HG03460 (cell line): ENCODE measurements around the gene ANAPC2.
"Not testable (repeated sequence)": the region's sequence is repeated elsewhere in the genome, so short reads cannot be mapped to it uniquely, and the experiment has no call there.

Experiments
- ATAC-seq: cut with Tn5 transposase; IDR thresholded peaks from one replicate; pipeline ENCODE4 v1.9.1; 2021; ENCODE audit not compliant: unreplicated experiment

Gene ANAPC2

DNA sequence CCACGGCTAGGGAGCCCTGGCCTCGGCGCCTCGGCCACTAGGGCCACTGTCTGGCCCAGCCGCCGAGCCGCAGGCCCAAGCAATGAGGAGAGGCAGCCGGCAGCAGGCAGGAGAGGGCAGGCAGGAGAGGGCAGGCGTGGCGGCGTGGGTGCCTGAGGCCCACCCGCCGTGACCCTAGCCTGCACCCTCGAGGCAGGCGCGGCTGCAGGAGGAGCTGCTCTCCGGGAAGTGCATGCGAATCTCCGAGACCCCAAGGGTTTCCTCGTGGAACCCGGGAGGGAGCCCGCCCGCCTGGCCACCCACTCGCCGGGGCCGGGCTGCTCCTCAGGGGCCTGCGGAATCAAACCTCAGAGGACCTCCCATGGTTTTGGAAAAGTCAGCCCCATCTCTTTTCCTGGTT is 40.1 kb downstream of the ANAPC2 start:
- no peak for ATAC-seq

DNA sequence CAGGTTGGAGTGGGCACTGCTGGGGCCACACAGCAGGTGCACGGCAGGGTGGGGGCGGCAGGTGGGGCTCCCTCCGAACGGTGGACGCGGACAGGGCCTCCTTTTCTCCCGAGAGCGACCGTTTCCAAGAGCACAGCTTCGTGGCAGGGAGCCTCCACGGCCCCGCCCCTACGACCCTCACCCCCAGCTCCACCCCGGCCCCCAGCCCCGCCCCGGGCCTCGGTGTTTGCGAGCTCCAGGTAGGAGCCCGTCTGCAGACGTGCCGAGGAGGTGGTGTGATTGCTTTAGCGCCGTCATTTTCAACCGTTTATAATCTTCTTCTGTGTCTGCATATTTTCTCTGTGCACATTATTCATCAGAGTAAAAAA is 40.6 kb downstream of the ANAPC2 start:
- no peak for ATAC-seq

DNA sequence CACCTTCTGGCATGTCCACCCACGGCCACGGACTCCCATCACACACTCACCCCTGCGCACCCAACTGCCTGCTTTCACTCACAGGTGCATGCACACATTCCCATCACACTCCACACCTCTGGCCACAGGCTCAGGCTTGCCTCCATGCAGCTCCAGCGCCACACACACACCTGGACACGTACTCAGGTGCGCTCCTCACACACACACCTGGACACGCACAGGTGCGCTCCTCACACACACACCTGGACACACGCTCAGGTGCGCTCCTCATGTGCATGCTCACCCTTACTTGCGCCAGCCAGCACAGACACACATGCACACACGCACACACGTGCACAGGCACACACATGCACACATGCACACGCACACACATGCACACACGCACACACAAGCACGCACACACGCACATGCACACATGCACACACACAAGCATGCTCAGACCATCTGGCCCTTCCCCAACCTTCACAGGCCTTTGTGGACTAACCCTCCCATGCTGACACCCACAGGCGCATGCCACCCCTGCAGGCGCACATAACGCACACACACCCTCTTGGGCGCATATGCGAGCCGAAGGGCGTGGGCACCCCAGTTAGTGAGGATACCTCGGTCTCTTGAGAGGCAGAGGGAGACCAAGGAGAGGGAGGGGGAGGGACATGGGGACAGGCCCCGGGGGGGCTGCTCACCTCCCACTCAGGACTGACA is 41.1 kb downstream of the ANAPC2 start:
- ATAC-seq, result no peak

DNA sequence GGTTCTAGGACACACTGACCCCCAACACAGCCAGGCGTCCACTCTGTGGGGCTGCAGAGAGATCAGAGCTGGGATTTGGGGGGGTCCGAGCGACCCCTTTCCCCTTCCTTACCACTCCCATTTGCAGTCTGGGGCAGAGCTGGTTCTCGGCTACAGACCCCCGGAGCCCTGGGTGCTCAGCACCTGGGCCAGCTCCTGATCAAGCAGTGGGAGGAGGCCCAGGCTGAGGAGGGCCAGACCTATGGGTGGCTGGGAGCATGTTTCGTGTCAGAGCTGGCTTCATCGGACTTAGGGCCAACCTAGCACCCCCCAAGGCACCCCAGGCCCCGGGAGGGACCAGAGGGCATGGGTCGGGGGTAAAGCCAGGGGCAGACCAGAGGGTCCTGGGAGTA is 41.8 kb downstream of the ANAPC2 start:
- no peak for ATAC-seq

DNA sequence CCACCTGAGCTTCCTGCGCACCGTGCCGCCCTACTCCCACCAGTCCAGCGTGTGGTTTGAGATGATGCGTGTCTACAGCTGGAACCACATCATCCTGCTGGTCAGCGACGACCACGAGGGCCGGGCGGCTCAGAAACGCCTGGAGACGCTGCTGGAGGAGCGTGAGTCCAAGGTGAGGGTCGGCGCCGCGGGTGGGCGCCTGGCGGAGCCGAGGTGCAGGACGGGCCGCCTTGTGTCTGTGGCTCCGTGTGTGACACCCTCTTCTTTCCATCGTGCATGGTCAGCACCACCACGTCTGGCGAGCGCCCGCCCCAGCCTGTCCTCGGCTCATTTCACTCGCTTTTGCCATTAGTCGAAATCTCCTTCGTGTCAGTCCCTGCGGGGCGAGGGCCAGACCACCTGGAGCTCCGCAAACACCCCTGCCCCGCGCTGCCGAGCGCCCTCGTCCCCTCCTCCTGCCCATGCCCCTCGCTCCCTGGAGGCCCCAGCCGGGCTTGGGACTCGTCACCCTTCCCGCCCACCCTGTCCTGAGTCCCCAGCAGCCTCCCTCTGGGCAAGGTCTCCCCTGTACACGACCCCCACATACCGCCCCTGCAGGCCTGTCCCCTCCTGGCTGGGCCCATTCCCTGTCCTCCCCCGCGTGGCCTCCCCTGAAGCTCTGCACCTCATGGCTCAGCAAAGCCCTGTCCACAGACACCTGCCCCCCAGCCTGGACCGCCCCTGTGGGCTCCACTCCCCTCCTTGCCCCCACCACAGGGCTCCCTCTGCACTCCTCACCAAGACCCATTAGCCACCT is 42.4 kb downstream of the ANAPC2 start:
- ATAC-seq, result no peak

DNA sequence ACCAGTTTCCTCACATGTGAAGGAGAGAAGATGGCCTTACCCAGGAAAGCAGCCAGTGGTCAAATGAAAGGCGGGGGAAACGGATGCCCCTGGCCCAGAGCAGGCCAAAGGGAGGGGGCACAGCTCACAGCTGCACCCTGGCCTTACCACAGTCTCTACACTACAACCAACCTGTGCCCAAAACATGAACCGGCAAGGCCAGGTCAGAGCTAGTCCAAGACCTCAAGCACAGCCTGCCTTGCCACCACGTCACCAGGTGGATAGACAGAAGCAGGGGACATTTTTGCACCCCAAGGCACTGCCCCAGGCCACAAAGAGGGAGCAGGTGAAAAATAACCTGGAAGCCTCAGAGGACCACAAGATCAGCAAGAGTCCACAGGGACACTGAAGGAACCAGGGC is 44.9 kb downstream of the ANAPC2 start:
- no peak for ATAC-seq

DNA sequence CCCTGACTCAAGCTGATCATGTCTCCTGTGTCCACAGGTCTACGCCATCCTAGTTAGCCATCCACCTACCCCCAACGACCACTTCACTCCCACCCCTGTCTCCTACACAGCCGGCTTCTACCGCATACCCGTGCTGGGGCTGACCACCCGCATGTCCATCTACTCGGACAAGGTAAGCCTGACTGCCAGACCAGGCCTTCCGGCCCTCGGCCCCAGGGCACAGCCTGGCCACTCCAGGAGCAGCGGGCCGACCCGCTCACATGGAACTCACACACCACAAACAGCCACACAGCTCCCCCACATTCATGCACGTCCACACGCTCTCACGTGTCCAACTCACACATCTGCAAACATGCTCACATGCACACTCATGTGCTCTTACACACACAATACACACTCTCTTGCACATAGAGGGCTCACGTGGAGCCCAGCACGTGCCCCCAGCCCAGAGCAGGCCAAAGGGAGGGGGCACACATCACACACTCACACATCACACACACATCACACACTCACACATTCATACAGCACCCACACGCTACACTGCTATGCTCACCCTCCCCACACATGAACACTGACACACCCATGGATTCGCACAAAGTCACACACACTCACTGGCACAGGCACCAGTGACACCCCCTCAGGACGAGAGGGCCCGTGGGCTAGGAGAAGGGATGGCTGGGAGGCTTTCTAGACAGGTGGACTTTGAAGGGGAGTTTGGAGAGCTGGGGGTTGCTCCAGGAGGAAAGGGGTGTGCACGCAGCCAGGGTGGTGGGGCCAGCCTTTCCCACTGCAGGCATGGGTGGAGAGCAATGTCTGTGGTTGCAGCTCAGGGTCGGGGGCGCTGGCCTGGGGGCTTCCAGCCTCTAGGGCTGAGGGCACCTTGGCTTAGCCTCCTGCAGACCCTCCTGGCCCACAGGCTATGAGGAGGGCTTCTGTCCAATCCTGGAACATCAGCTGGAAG is 46.1 kb downstream of the ANAPC2 start:
- ATAC-seq, result no peak

DNA sequence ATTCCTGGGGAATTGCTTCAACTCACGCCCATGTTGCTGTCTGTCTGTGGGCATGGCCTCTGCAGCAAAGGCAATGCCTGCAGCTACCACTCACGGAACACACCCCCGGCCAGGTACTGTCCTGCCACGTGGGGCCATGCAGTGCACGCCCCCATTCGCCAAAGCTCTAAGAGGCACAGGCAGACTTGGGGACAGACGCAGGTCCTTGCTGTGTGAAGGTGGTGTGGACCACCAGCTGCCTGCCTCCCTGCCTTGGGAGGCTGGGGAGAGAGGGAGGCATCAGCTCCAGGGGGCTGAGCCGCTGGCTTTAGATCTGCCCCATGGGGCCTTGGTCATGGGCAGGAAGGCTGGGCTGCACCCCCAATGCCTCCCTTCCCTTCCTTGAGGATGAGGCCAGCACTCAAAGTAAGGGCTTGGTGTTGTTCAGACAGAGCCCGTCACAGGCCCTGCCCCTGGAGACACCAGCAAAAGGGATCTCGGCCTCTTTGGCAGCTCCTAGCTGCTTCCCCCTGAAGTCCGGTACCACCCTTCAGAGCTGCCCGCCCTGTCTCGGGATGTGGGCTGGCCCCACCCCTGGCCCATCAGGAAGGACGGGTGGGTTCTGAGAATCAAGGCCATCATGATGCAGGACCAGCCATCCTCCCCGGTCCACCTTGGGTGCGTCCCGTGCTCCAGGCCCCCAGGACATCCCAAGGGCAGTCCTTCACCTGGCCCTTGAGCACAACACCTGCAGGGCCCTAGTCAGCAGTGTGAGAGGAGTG is 47.1 kb downstream of the ANAPC2 start:
- no peak for ATAC-seq

DNA sequence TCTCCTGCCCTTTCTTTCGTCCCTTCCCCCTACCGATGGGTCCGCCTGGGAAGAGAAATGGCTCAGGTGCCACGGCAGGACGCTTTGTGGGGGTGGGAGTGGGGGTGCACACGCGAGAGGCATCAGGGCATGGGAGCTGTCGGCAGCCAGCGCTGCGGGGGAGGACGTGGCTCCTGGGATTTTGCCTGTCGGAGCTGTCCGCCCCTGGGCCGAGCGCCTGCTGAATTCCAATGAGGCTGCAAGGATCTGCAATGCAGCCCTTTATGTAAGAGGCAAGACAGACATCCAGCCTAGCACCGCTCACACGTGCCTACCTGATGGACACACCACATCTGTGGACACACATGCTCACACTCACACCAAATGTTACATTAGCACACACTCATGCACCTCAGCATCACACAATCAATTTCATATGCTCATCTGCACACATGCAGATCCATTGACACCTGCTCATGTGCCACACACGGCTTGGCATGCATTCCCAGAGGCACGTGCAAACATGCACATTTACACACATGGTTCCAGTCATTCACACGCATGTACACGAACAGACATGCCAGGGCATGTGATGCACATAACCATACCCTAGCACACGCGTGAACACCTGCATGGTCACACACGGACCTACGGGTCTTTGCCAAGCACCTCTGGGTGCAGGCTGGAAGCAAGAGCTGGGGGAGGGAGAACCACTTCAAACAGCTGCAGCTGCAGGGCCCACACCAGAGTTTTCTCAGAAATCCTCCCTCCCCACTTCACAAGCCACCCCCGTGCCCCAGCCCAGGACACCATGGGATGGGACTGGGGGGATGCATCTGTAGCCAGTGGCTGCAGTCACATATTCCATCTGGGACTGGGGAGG is 48.0 kb downstream of the ANAPC2 start:
- no peak for ATAC-seq

DNA sequence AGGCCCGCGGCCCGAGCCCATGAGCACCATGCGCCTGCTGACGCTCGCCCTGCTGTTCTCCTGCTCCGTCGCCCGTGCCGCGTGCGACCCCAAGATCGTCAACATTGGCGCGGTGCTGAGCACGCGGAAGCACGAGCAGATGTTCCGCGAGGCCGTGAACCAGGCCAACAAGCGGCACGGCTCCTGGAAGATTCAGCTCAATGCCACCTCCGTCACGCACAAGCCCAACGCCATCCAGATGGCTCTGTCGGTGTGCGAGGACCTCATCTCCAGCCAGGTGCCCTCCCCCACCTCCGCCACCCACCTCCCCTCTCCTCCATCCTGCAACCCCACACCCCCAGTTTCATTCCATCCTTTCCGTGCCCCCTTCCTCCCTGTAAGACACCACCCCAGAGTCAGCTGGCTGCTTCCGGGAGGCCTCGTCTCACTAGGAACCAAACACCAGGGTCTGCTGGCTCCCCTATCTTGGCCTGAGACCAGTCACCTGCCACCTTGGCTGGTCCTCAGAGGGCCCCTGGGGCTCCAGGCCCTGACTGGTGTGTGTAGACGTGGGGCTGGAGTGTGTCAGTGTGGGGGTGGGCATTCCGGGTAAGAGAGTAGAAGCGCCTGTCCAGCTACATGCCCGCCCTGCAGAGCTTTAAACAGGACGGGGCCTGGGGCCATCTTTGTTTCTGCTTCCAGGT is 48.8 kb downstream of the ANAPC2 start:
- ATAC-seq, result no peak

DNA sequence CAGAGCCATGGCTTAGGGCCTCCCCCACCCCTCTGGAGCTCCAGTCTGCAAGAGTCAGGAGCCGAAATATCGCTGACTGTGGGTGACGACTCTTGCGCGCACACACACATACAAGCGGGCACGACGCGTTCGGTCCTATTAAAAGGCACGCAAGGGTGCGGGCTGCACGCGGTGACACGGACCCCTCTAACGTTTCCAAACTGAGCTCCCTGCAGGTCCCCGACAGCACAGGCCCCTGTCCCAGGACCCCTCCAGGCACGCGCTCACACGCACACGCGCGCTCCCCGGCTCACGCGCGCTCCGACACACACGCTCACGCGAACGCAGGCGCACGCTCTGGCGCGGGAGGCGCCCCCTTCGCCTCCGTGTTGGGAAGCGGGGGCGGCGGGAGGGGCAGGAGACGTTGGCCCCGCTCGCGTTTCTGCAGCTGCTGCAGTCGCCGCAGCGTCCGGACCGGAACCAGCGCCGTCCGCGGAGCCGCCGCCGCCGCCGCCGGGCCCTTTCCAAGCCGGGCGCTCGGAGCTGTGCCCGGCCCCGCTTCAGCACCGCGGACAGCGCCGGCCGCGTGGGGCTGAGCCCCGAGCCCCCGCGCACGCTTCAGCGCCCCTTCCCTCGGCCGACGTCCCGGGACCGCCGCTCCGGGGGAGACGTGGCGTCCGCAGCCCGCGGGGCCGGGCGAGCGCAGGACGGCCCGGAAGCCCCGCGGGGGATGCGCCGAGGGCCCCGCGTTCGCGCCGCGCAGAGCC is 49.5 kb downstream of the ANAPC2 start, which contains the start of gene GRIN1:
Gene GRIN1, plus strand, starts transcription at position 433 of the 746 bp plus-strand sequence. CDS start 333 bp downstream, outside the sequence.
- no peak for ATAC-seq

DNA sequence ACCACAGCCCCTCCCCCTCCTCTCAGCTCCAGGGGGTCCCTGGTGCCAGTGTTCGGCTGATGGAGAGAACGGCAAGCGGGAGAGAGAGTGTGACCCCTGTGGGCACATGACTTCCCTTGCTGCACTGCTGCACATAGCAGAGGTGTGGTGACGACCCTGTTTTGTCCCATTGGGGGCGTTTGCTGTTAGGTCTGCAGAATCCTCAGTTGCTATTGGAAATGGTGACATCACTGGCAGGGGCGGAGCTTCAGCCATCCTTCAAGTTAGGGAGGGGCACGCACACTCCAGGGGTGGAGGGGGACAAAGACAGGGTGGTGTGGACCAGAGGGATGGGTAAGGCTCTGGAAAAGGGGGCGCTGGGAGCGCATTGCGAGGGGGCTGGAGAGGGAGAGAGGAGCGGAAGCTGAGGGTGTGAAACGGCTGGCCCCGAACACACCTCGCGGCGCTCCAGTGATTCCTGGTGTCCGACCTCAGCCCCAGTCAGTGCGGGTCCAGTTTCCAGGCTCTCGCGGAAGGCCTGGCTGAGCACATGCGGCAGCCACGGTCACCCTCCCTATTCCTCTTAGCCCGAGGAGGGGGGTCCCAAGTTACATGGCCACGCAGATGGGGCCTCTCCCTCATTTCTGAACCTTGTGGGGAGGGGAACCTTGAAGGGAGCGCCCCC is 50.2 kb downstream of the ANAPC2 start:
- ATAC-seq, result no peak

DNA sequence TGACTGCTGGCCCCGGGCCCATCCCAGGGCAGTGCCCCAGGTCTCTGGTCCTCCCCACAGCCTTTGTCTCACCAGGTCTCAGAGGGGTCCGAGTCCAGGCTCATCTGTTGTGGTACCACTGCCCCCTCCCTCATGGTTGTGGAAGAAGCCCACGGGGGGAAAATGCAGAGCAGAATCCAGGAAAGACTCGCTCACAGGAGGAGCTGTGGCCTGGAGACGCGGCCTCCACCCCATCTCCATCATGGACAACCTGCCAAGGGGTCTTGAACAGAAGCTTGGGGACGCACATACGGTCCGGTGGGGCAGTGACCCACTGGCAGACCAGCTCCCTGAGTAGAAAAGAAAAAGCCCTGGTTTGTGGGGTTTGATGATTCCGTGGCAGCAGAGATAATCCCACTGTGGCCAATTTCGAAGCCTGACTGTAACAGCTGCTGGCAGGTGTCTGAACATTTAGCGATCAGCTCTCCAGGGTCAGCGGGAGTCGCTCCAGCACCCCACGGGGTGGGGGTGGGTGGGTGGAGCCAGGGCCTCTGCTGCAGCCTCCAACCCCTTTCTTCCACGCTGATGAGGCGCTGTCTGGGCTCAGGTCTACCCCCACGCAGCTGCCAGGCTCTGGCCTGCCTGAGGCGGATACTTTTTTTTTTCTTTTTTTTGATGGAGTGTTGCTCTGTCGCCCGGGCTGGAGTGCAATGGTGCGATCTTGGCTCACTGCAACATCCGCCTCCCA is 51.3 kb downstream of the ANAPC2 start:
- no peak for ATAC-seq

DNA sequence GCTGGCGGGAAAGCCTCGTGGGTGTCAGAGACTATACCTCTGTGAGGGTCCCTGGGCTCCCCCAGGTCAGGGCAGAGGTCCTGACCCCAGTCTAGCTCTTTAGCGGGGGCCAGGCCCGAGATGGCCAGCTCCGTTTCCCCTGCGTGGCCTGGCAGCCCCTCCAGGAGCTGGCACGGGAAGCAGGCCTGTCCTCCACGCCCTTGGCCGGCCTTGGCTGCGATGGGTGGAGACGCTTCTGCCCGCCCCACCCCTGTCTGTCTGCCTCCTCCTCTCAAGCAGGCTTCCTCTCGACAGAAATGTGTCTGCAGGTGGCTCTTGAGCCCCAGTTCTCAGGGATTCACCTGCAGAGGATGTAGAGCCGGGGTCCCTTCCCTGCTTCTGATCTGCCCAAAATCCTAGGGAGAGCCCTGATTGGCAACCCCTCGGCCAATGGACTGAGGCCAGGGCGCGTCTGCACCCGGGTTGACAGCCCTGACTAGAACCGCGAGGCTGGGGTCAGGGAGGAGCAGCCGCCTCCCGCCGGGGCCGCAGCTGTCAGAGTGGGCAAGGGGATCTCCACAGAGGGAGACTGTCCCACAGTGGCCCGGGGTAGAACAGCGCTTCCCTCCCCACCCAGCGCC is 52.0 kb downstream of the ANAPC2 start:
- no peak for ATAC-seq

DNA sequence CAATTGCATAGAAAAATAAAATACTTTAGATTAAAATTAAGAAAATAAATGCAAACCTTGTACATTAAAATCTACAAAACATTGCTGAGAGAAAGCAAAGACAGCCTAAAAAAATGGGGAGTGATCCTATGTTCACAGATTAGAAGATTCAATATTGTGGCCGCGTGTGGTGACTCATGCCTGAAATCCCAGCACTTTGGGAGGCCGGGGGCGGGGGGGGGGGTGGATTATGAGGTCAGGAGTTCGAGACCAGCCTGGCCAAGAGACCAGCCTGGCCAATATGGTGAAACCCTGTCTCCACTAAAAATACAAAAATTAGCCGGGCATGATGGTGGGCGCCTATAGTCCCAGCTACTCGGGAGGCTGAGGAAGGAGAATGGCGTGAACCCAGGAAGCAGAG is 53.2 kb downstream of the ANAPC2 start:
- ATAC-seq, result not testable (repeated sequence)

DNA sequence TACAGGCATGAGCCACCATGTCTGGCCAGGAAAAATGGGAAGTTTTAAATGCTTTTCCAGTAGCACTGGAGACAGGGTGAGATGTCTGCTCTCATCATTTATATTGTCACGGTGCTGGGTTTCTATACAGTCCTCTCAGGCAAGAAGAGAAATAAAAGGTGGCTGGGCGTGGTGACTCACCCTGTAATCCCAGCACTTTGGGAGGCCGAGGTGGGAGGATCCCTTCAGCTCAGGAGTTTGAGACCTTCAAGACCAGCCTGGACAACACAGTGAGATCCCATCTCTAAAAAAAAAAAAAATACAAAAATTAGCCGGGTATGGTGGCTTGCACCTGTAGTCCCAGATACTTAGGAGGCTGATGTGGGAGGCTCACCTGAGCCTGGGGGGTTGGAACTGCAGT is 54.2 kb downstream of the ANAPC2 start:
- ATAC-seq, result no peak
